HEK293T (cell line): ENCODE data around the gene POLR3GL.
A peak's percentile ranks its signal among the peaks of the same experiment; 100 is the strongest.

Experiments used
- CTCF ChIA-PET: fragments of 350-600 bp; formaldehyde crosslinking; extraction: SDS; loops from one replicate; lab custom pipeline; 2021; ENCODE audit warnings: antibody characterized with exemption, inconsistent platforms; lab: Yijun Ruan, JAX
- POLR2A ChIA-PET: fragments of 350-600 bp; formaldehyde crosslinking; extraction: SDS; loops from one replicate; lab custom pipeline; 2020; ENCODE audit warnings: antibody characterized with exemption, inconsistent platforms; lab: Yijun Ruan, JAX
- DNase-seq: peaks from one replicate; pipeline ENCODE4 v3.0.0; 2012; ENCODE audit warnings: mixed read lengths; ENCODE audit errors: extremely low spot score
- ARNT ChIP-seq: fragments of 450-650 bp; IDR thresholded peaks from 2 replicates; pipeline ENCODE4 v1.6.1; 2017; ENCODE audit warnings: mild to moderate bottlenecking
- BHLHE40 ChIP-seq: fragments of 450-650 bp; IDR thresholded peaks from 2 replicates; pipeline ENCODE4 v1.6.1; 2016; ENCODE audit warnings: mild to moderate bottlenecking, moderate library complexity, borderline replicate concordance
- CTBP1 ChIP-seq: fragments of 450-650 bp; IDR thresholded peaks from 2 replicates; pipeline ENCODE4 v1.6.1; 2016; ENCODE audit warnings: borderline replicate concordance
- ELF4 ChIP-seq: fragments of 450-650 bp; IDR thresholded peaks from 2 replicates; pipeline ENCODE4 v1.6.1; 2017; ENCODE audit warnings: antibody characterized with exemption
- FOXA1 ChIP-seq: fragments of 450-650 bp; IDR thresholded peaks from 2 replicates; pipeline ENCODE4 v1.6.1; 2016; ENCODE audit warnings: mild to moderate bottlenecking
- FOXK2 ChIP-seq: fragments of 450-650 bp; IDR thresholded peaks from 2 replicates; pipeline ENCODE4 v1.6.1; 2016; ENCODE audit warnings: mild to moderate bottlenecking
- FOXM1 ChIP-seq: fragments of 450-650 bp; IDR thresholded peaks from 2 replicates; pipeline ENCODE4 v1.6.1; 2017; ENCODE audit warnings: mild to moderate bottlenecking, borderline replicate concordance
- HDGF ChIP-seq: fragments of 450-650 bp; IDR thresholded peaks from 2 replicates; pipeline ENCODE4 v1.6.1; 2017; ENCODE audit warnings: antibody characterized with exemption, borderline replicate concordance
- L3MBTL2 ChIP-seq: fragments of 450-650 bp; conservative IDR thresholded peaks from 2 replicates; pipeline ENCODE4 v1.6.1; 2016; ENCODE audit warnings: mild to moderate bottlenecking
- LEF1 ChIP-seq: fragments of 450-650 bp; IDR thresholded peaks from 2 replicates; pipeline ENCODE4 v1.6.1; 2017; ENCODE audit warnings: mild to moderate bottlenecking, borderline replicate concordance
- NFRKB ChIP-seq: fragments of 450-650 bp; IDR thresholded peaks from 2 replicates; pipeline ENCODE4 v1.6.1; 2016; ENCODE audit warnings: mild to moderate bottlenecking, moderate library complexity
- PKNOX1 ChIP-seq: fragments of 450-650 bp; IDR thresholded peaks from 2 replicates; pipeline ENCODE4 v1.6.1; 2016
- SP1 ChIP-seq: fragments of 450-650 bp; IDR thresholded peaks from 2 replicates; pipeline ENCODE4 v1.6.1; 2017
- SUZ12 ChIP-seq: fragments of 450-650 bp; IDR thresholded peaks from 2 replicates; pipeline ENCODE4 v1.6.1; 2016; ENCODE audit warnings: mild to moderate bottlenecking
- TARDBP ChIP-seq: fragments of 450-650 bp; IDR thresholded peaks from 2 replicates; pipeline ENCODE4 v1.6.1; 2016
- ZNF384 ChIP-seq: fragments of 450-650 bp; IDR thresholded peaks from 2 replicates; pipeline ENCODE4 v1.6.1; 2016

The POLR3GL gene

GRCh38 chr1:145983960-145984830 lies 19.7 kb downstream of the POLR3GL start:
- TF ChIP-seq BHLHE40 (no peak), ZNF384 (no peak), FOXA1 (no peak)
- CTCF ChIA-PET = interaction anchor here (1.5 kb wide), 1 partner anchor 22 kb away, joined by 3 read pairs; no protein-coding TSS in a partner anchor
- POLR2A ChIA-PET = interaction anchor here (0.5 to 8.7 kb wide), 4 partner anchors 6 to 20 kb away, joined by 3 to 115 read pairs (median 3); partner anchors contain the start of genes ANKRD34A and POLR3GL
- no peak for DNase-seq

- DNase-seq = no peak
- POLR2A ChIA-PET = interaction anchor here (1.2 to 4.2 kb wide), 2 partner anchors 12 to 21 kb away, joined by 3 to 24 read pairs; partner anchors contain the start of genes ANKRD34A, POLR3GL and TXNIP
- CTCF ChIA-PET = interaction anchor here (0.8 kb wide), 1 partner anchor 58 kb away, joined by 3 read pairs; the partner anchor contains the start of gene RBM8A
- TF ChIP-seq ZNF384 (no peak), HDGF (no peak), CTBP1 (no peak), NFRKB (no peak), FOXK2 (no peak), SP1 (no peak), SUZ12 (no peak), BHLHE40 (no peak), TARDBP (no peak), ARNT (no peak), L3MBTL2 (no peak), LEF1 (no peak), ELF4 (no peak), FOXM1 (no peak)
Observed at GRCh38 chr1:145985129-145985501, 20.6 kb downstream of the POLR3GL start.

GRCh38 chr1:145985502-145986439 lies 21.3 kb downstream of the POLR3GL start:
- DNase-seq = no peak
- no peak for TF ChIP-seq ELF4
- peak; percentile 87 for TF ChIP-seq ZNF384
- ChIA-PET CTCF (interaction anchor here (0.8 to 2.8 kb wide), 2 partner anchors 8 to 58 kb away, joined by 3 to 8 read pairs; partner anchors contain the start of gene RBM8A), POLR2A (interaction anchor here (1.2 to 4.2 kb wide), 2 partner anchors 11 to 22 kb away, joined by 3 to 24 read pairs; partner anchors contain the start of genes ANKRD34A, POLR3GL and TXNIP)

GRCh38 chr1:145986551-145986950 lies 22.1 kb downstream of the POLR3GL start:
- TF ChIP-seq FOXA1 = no peak
- TF ChIP-seq PKNOX1 = no peak
- TF ChIP-seq TARDBP = no peak
- TF ChIP-seq CTBP1 = no peak
- TF ChIP-seq BHLHE40 = no peak
- TF ChIP-seq ARNT = no peak
- no peak for TF ChIP-seq ZNF384
- TF ChIP-seq SUZ12 = no peak
- TF ChIP-seq ELF4 = no peak
- TF ChIP-seq HDGF = no peak
- no peak for TF ChIP-seq L3MBTL2
- TF ChIP-seq FOXM1 = no peak
- no peak for TF ChIP-seq FOXK2
- no peak for TF ChIP-seq NFRKB
- TF ChIP-seq LEF1 = no peak
- ChIA-PET POLR2A (interaction anchor here (1.3 to 8.2 kb wide), 3 partner anchors 6 to 22 kb away, joined by 4 to 115 read pairs (median 24); partner anchors contain the start of genes ANKRD34A, POLR3GL and TXNIP), CTCF (interaction anchor here (2.8 kb wide), 1 partner anchor 9 kb away, joined by 8 read pairs; no protein-coding TSS in a partner anchor)
- DNase-seq = no peak

- TF ChIP-seq PKNOX1 (no peak), CTBP1 (no peak), TARDBP (no peak), HDGF (no peak), FOXK2 (no peak), ARNT (no peak), LEF1 (no peak), NFRKB (no peak), L3MBTL2 (no peak), FOXA1 (no peak), ZNF384 (no peak), BHLHE40 (no peak), FOXM1 (no peak), SUZ12 (no peak)
- ChIA-PET CTCF (interaction anchor here (2.8 kb wide), 1 partner anchor 10 kb away, joined by 8 read pairs; no protein-coding TSS in a partner anchor), POLR2A (interaction anchor here (1.0 to 8.2 kb wide), 5 partner anchors 7 to 61 kb away, joined by 3 to 115 read pairs (median 6); partner anchors contain the start of genes ANKRD34A, POLR3GL, RBM8A and TXNIP)
- DNase-seq = no peak
Observed at GRCh38 chr1:145987926-145988325, 23.4 kb downstream of the POLR3GL start.

- no peak for TF ChIP-seq ELF4
- TF ChIP-seq HDGF = no peak
- no peak for TF ChIP-seq L3MBTL2
- TF ChIP-seq NFRKB = no peak
- no peak for TF ChIP-seq TARDBP
- POLR2A ChIA-PET = interaction anchor here (1.0 to 8.2 kb wide), 4 partner anchors 8 to 61 kb away, joined by 3 to 115 read pairs (median 15); partner anchors contain the start of genes ANKRD34A, POLR3GL, RBM8A and TXNIP
- DNase-seq = no peak
- CTCF ChIA-PET = interaction anchor here (0.7 to 2.8 kb wide), 3 partner anchors 11 to 19 kb away, joined by 3 to 8 read pairs (median 3); no protein-coding TSS in a partner anchor
Observed at GRCh38 chr1:145988773-145989172, 24.3 kb downstream of the POLR3GL start.
